CD4-positive, alpha-beta T cell treated with Interferon gamma for 1 hour (primary cell): Measurements from ENCODE around the gene RFX3.

Experiments
- DNase-seq: peaks from one replicate; pipeline ENCODE4 v3.0.0-alpha.2; 2020

The RFX3 gene

GRCh38 chr9:3475300-3476020 is 50.3 kb downstream of the RFX3 start:
- no peak for DNase-seq

- no peak for DNase-seq
These were observed 51.0 kb downstream of the RFX3 start for GRCh38 chr9:3474821-3475220.

- no peak for DNase-seq
These were observed 52.4 kb downstream of the RFX3 start for GRCh38 chr9:3473405-3473804.

GRCh38 chr9:3471883-3472282 is 53.9 kb downstream of the RFX3 start:
- no peak for DNase-seq

- no peak for DNase-seq
These were observed 57.2 kb downstream of the RFX3 start for GRCh38 chr9:3468421-3469205.

- DNase-seq, result peak; percentile 61
These were observed 58.1 kb downstream of the RFX3 start for GRCh38 chr9:3467593-3468219.

GRCh38 chr9:3464033-3464638 is 61.7 kb downstream of the RFX3 start:
- DNase-seq, result no peak

- DNase-seq, result no peak
These were observed 66.9 kb downstream of the RFX3 start for GRCh38 chr9:3458806-3459475.

- DNase-seq, result no peak
These were observed 68.6 kb downstream of the RFX3 start for GRCh38 chr9:3457175-3457574.

- no peak for DNase-seq
These were observed 70.1 kb downstream of the RFX3 start for GRCh38 chr9:3455717-3456116.

- no peak for DNase-seq
These were observed 70.7 kb downstream of the RFX3 start for GRCh38 chr9:3455094-3455493.

GRCh38 chr9:3451956-3452355 is 73.8 kb downstream of the RFX3 start:
- no peak for DNase-seq

GRCh38 chr9:3447788-3448187 is 78.0 kb downstream of the RFX3 start:
- DNase-seq, result no peak

- no peak for DNase-seq
These were observed 78.7 kb downstream of the RFX3 start for GRCh38 chr9:3447143-3447542.

- DNase-seq, result no peak
These were observed 79.5 kb downstream of the RFX3 start for GRCh38 chr9:3446313-3446712.

- DNase-seq, result no peak
These were observed 81.8 kb downstream of the RFX3 start for GRCh38 chr9:3444016-3444415.

- DNase-seq, result peak; percentile 48
These were observed 84.5 kb downstream of the RFX3 start for GRCh38 chr9:3441197-3441816.

- no peak for DNase-seq
These were observed 89.0 kb downstream of the RFX3 start for GRCh38 chr9:3436629-3437420.

GRCh38 chr9:3435732-3436131 is 90.1 kb downstream of the RFX3 start:
- no peak for DNase-seq

GRCh38 chr9:3434594-3434993 is 91.2 kb downstream of the RFX3 start:
- no peak for DNase-seq

GRCh38 chr9:3433754-3434153 is 92.0 kb downstream of the RFX3 start:
- DNase-seq, result no peak

GRCh38 chr9:3433066-3433465 is 92.7 kb downstream of the RFX3 start:
- DNase-seq, result no peak
